WTC11 (cell line): Measurements from ENCODE around the gene CCDC15.

Experiments
- CBFB ChIP-seq: sonication (generic); formaldehyde crosslinking; IDR thresholded peaks from 2 replicates; pipeline ENCODE4 v1.8.1; 2022; ENCODE audit warnings: mild to moderate bottlenecking, low read depth, missing genetic modification reagents
- CREM ChIP-seq: sonication (generic); formaldehyde crosslinking; IDR thresholded peaks from 2 replicates; pipeline ENCODE4 v1.8.1; 2022; ENCODE audit warnings: mild to moderate bottlenecking, missing genetic modification reagents, moderate library complexity
- FOXK1 ChIP-seq: sonication (generic); formaldehyde crosslinking; IDR thresholded peaks from 2 replicates; pipeline ENCODE4 v1.8.0; 2022; ENCODE audit warnings: mild to moderate bottlenecking, moderate library complexity, missing genetic modification reagents
- JUN ChIP-seq: sonication (generic); formaldehyde crosslinking; IDR thresholded peaks from 2 replicates; pipeline ENCODE4 v1.8.0; 2023; ENCODE audit warnings: mild to moderate bottlenecking, missing genetic modification reagents
- NR3C1 ChIP-seq: sonication (generic); formaldehyde crosslinking; conservative IDR thresholded peaks from 2 replicates; pipeline ENCODE4 v1.8.1; 2023; ENCODE audit warnings: low read depth, mild to moderate bottlenecking, missing genetic modification reagents
- TEAD4 ChIP-seq: sonication (generic); formaldehyde crosslinking; IDR thresholded peaks from 2 replicates; pipeline ENCODE4 v1.8.0; 2022; ENCODE audit warnings: mild to moderate bottlenecking, missing genetic modification reagents
- TF ChIP-seq, protein P1 (sequence below): sonication (generic); formaldehyde crosslinking; IDR thresholded peaks from 2 replicates; pipeline ENCODE4 v1.8.1; 2022; ENCODE audit warnings: mild to moderate bottlenecking, missing genetic modification reagents, moderate library complexity, borderline replicate concordance
- TF ChIP-seq, protein P2 (sequence below): sonication (generic); formaldehyde crosslinking; IDR thresholded peaks from 2 replicates; pipeline ENCODE4 v1.8.0; 2023; ENCODE audit warnings: missing genetic modification reagents
- TF ChIP-seq, protein P3 (sequence below): fragments of 200-600 bp; IDR thresholded peaks from 2 replicates; pipeline ENCODE4 v1.8.0; 2022; ENCODE audit warnings: antibody characterized with exemption
- TF ChIP-seq, protein P4 (sequence below): sonication (generic); formaldehyde crosslinking; IDR thresholded peaks from 2 replicates; pipeline ENCODE4 v1.8.1; 2022; ENCODE audit warnings: low read depth, mild to moderate bottlenecking, moderate library complexity, missing genetic modification reagents, borderline replicate concordance
- TF ChIP-seq, protein P5 (sequence below): fragments of 250-450 bp; sonication (Bioruptor Pico); IDR thresholded peaks from 2 replicates; pipeline ENCODE4 v1.9.0; 2021; ENCODE audit warnings: mild to moderate bottlenecking
- TF ChIP-seq, protein P6 (sequence below): sonication (generic); formaldehyde crosslinking; IDR thresholded peaks from 2 replicates; pipeline ENCODE4 v1.8.1; 2023; ENCODE audit warnings: mild to moderate bottlenecking, missing genetic modification reagents, borderline replicate concordance

DNA sequence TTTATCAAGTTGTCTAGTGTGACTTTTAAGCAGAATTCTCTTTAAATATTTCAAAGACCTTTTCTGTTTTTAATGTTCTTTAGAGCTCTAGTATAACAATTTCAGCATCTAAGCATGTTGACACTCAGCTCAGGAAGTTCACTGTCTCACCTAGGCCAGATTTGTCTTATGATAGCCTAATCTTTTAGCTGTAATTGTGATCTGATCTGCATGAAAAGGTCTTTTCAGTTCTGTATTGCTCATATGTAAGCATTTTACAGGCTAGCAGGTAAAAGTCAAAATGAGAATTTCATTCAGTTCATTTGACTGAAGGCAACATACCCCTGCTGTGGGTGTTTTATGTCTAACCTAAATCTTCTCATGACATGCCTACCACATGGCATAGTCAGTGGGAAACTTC lies 62.4 kb downstream of the CCDC15 start:
- TF ChIP-seq, protein P1, sequence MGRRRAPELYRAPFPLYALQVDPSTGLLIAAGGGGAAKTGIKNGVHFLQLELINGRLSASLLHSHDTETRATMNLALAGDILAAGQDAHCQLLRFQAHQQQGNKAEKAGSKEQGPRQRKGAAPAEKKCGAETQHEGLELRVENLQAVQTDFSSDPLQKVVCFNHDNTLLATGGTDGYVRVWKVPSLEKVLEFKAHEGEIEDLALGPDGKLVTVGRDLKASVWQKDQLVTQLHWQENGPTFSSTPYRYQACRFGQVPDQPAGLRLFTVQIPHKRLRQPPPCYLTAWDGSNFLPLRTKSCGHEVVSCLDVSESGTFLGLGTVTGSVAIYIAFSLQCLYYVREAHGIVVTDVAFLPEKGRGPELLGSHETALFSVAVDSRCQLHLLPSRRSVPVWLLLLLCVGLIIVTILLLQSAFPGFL = no peak
- TF ChIP-seq, protein P2, sequence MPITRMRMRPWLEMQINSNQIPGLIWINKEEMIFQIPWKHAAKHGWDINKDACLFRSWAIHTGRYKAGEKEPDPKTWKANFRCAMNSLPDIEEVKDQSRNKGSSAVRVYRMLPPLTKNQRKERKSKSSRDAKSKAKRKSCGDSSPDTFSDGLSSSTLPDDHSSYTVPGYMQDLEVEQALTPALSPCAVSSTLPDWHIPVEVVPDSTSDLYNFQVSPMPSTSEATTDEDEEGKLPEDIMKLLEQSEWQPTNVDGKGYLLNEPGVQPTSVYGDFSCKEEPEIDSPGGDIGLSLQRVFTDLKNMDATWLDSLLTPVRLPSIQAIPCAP = no peak
- no peak for TF ChIP-seq CBFB (CRISPR knock-in tag)
- no peak for TF ChIP-seq TEAD4 (CRISPR knock-in tag)
- TF ChIP-seq, protein P3, sequence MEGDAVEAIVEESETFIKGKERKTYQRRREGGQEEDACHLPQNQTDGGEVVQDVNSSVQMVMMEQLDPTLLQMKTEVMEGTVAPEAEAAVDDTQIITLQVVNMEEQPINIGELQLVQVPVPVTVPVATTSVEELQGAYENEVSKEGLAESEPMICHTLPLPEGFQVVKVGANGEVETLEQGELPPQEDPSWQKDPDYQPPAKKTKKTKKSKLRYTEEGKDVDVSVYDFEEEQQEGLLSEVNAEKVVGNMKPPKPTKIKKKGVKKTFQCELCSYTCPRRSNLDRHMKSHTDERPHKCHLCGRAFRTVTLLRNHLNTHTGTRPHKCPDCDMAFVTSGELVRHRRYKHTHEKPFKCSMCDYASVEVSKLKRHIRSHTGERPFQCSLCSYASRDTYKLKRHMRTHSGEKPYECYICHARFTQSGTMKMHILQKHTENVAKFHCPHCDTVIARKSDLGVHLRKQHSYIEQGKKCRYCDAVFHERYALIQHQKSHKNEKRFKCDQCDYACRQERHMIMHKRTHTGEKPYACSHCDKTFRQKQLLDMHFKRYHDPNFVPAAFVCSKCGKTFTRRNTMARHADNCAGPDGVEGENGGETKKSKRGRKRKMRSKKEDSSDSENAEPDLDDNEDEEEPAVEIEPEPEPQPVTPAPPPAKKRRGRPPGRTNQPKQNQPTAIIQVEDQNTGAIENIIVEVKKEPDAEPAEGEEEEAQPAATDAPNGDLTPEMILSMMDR = no peak
- TF ChIP-seq, protein P4, sequence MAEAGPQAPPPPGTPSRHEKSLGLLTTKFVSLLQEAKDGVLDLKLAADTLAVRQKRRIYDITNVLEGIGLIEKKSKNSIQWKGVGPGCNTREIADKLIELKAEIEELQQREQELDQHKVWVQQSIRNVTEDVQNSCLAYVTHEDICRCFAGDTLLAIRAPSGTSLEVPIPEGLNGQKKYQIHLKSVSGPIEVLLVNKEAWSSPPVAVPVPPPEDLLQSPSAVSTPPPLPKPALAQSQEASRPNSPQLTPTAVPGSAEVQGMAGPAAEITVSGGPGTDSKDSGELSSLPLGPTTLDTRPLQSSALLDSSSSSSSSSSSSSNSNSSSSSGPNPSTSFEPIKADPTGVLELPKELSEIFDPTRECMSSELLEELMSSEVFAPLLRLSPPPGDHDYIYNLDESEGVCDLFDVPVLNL = no peak
- TF ChIP-seq, protein P5, sequence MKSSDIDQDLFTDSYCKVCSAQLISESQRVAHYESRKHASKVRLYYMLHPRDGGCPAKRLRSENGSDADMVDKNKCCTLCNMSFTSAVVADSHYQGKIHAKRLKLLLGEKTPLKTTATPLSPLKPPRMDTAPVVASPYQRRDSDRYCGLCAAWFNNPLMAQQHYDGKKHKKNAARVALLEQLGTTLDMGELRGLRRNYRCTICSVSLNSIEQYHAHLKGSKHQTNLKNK (CRISPR knock-in tag) = no peak
- no peak for TF ChIP-seq CREM (CRISPR knock-in tag)
- no peak for TF ChIP-seq NR3C1 (CRISPR knock-in tag)
- TF ChIP-seq, protein P6, sequence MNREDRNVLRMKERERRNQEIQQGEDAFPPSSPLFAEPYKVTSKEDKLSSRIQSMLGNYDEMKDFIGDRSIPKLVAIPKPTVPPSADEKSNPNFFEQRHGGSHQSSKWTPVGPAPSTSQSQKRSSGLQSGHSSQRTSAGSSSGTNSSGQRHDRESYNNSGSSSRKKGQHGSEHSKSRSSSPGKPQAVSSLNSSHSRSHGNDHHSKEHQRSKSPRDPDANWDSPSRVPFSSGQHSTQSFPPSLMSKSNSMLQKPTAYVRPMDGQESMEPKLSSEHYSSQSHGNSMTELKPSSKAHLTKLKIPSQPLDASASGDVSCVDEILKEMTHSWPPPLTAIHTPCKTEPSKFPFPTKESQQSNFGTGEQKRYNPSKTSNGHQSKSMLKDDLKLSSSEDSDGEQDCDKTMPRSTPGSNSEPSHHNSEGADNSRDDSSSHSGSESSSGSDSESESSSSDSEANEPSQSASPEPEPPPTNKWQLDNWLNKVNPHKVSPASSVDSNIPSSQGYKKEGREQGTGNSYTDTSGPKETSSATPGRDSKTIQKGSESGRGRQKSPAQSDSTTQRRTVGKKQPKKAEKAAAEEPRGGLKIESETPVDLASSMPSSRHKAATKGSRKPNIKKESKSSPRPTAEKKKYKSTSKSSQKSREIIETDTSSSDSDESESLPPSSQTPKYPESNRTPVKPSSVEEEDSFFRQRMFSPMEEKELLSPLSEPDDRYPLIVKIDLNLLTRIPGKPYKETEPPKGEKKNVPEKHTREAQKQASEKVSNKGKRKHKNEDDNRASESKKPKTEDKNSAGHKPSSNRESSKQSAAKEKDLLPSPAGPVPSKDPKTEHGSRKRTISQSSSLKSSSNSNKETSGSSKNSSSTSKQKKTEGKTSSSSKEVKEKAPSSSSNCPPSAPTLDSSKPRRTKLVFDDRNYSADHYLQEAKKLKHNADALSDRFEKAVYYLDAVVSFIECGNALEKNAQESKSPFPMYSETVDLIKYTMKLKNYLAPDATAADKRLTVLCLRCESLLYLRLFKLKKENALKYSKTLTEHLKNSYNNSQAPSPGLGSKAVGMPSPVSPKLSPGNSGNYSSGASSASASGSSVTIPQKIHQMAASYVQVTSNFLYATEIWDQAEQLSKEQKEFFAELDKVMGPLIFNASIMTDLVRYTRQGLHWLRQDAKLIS (CRISPR knock-in tag) = no peak
- TF ChIP-seq JUN (CRISPR knock-in tag) = no peak
- TF ChIP-seq FOXK1 (CRISPR knock-in tag) = no peak
